ENCODE data around the gene ADSL.

DNA sequence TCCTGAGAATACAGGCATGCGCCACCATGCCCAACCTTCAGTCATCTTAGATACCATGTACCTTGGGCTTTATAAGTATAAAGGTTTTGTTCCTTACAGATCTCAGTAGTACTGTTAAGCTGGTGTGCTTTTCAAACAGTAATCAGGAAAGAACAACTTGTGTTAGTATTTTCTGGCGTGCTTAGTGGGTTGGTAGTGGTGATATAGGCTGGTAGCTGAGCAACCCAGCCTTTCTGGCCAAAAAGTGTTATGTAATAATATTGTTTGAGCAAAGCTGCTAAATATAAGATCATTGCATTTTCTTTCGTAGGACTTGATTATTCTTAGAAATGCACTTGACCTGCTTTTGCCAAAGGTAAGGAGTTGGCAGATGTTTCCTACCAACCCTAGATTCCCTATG lies 6.5 kb downstream of the ADSL start:
- TF ChIP-seq, protein P1, sequence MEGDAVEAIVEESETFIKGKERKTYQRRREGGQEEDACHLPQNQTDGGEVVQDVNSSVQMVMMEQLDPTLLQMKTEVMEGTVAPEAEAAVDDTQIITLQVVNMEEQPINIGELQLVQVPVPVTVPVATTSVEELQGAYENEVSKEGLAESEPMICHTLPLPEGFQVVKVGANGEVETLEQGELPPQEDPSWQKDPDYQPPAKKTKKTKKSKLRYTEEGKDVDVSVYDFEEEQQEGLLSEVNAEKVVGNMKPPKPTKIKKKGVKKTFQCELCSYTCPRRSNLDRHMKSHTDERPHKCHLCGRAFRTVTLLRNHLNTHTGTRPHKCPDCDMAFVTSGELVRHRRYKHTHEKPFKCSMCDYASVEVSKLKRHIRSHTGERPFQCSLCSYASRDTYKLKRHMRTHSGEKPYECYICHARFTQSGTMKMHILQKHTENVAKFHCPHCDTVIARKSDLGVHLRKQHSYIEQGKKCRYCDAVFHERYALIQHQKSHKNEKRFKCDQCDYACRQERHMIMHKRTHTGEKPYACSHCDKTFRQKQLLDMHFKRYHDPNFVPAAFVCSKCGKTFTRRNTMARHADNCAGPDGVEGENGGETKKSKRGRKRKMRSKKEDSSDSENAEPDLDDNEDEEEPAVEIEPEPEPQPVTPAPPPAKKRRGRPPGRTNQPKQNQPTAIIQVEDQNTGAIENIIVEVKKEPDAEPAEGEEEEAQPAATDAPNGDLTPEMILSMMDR (IDR thresholded peaks at IDR 0.05; ENCODE audit: low read depth, low read length, missing input control): no peak
- TF ChIP-seq YY1 (IDR thresholded peaks at IDR 0.05) (no peak), RXRA (IDR thresholded peaks at IDR 0.05) (no peak), FOXA1 (IDR thresholded peaks at IDR 0.05) (no peak), SP1 (IDR thresholded peaks at IDR 0.05) (no peak), RAD21 (IDR thresholded peaks at IDR 0.05) (no peak), TAF1 (conservative IDR thresholded peaks at IDR 0.05) (no peak), HNF4G (IDR thresholded peaks at IDR 0.05) (no peak), REST (IDR thresholded peaks at IDR 0.05) (no peak), JUND (IDR thresholded peaks at IDR 0.05) (no peak), NR2F2 (IDR thresholded peaks at IDR 0.05) (no peak)
- TF ChIP-seq, protein P2, sequence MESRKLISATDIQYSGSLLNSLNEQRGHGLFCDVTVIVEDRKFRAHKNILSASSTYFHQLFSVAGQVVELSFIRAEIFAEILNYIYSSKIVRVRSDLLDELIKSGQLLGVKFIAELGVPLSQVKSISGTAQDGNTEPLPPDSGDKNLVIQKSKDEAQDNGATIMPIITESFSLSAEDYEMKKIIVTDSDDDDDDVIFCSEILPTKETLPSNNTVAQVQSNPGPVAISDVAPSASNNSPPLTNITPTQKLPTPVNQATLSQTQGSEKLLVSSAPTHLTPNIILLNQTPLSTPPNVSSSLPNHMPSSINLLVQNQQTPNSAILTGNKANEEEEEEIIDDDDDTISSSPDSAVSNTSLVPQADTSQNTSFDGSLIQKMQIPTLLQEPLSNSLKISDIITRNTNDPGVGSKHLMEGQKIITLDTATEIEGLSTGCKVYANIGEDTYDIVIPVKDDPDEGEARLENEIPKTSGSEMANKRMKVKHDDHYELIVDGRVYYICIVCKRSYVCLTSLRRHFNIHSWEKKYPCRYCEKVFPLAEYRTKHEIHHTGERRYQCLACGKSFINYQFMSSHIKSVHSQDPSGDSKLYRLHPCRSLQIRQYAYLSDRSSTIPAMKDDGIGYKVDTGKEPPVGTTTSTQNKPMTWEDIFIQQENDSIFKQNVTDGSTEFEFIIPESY (IDR thresholded peaks at IDR 0.05): no peak
- TF ChIP-seq, protein P3, sequence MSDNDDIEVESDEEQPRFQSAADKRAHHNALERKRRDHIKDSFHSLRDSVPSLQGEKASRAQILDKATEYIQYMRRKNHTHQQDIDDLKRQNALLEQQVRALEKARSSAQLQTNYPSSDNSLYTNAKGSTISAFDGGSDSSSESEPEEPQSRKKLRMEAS (IDR thresholded peaks at IDR 0.05): no peak

Measured in liver (tissue), 3 donors.